Measurements from ENCODE around the gene SYP. TPM values are rescaled to one million over a fixed set of nuclear protein-coding genes. Genes with fewer than 3 reads are reported as not detected.

SYP gene
- total RNA-seq, 1 experiment from 2014 or later = not detected

DNA sequence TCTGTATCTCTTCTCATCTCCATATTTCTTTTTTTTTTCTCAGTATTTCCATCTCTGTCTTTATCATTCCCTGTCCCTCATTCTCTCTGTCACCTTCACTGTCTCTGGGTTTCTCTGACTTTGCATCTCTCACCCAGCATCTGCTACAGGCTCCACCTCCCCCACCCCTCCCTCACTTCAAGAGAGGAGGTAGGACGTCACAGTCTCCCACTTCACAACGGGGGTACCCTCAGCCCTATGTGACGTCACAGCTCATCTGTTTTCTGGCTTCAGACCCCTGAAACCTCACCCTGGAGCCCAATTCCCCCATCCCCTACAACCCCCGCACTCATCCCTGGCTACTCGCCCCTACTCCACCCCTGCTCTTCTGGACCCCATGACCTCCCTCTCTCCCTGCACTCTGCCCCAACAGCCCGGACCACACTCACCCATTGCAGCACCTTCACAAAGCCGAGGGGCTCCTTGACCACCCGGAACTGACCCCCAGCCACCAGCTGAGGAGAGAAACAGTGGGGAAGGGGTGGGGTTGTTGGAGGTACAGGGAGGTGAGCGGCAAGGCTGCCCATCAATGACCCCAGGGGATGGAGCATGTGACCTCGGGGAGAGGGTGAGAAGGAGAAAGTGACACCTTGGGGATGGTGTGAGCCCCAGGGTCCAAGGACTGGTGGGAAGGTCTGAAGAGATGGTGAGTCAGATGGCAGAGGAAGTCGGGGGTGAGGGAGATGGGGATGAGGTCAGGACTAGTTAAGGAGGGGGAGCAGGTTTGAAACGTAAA, 1.3 kb downstream of the SYP start:
- in situ Hi-C loops (cut with HindIII; ENCODE audit: low pct_unique_long_range_greater_than_20kb, low sequenced_read_pairs) = no loop called here
- DNase-seq (ENCODE audit: low read depth) = no peak

- in situ Hi-C loops (cut with HindIII; ENCODE audit: low pct_unique_long_range_greater_than_20kb, low sequenced_read_pairs) = no loop called here
- DNase-seq (ENCODE audit: low read depth) = no peak
Measured at GRCh38 chrX:49197543-49198087, 2.4 kb downstream of the SYP start.

DNA sequence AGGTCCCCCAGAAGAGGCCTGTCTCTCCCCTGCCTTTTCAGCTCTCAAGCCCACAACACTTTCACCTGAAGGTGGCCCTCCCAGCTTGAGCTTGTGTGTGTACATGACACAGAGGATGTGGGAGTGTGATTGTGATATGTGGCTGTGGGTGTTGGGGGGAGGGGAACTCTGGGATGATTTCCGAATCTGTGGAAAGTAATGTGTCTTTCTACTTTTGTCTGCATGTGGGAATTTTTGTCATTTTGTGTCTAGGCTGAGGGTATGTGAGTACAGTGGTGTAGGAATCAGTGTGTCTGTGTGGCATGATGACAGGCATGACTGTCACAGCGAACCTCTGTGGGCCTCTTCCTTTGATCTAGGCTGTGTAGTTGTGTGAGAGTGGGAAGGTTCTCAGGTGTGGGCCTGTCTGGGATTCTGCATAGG, 6.4 kb downstream of the SYP start:
- DNase-seq (ENCODE audit: low read depth) = no peak
- in situ Hi-C loops (cut with HindIII; ENCODE audit: low pct_unique_long_range_greater_than_20kb, low sequenced_read_pairs) = no loop called here

DNA sequence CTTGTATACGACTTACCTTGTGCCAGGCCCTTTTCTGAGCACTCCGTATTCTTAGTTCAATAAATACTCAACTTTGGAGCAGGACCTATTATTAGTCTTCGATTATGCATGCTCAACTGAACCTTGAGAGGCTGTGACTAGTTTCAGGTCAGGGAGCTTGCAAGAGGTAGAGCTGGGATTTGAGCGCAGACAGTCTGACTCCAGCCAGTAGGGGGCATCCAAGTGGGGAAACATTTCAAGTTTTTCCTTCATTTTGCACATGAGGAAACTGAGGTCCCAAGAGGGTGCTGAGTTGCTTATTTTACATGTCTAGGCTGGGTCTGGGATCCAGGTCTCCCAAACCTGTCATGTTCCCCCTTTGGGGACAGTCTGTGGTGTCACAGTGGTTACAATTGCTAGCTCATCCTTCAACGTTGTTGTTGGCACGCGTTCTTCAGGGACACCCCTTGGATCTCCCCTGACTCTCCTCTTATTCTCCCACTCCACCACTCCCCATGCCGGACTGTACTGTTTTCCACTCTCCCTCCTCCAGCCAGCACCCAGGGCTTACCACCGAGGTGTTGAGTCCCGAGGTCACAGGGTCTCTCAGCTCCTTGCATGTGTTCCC, 7.2 kb downstream of the SYP start:
- in situ Hi-C loops (cut with HindIII; ENCODE audit: low pct_unique_long_range_greater_than_20kb, low sequenced_read_pairs) = no loop called here

GRCh38 chrX:49191574-49192011, 8.4 kb downstream of the SYP start:
- in situ Hi-C loops (cut with HindIII; ENCODE audit: low pct_unique_long_range_greater_than_20kb, low sequenced_read_pairs) = no loop called here
- no peak for DNase-seq (ENCODE audit: low read depth)

More for the DNA sequence above, 7.2 kb downstream of the SYP start:
- no peak for DNase-seq (ENCODE audit: low read depth)

DNA sequence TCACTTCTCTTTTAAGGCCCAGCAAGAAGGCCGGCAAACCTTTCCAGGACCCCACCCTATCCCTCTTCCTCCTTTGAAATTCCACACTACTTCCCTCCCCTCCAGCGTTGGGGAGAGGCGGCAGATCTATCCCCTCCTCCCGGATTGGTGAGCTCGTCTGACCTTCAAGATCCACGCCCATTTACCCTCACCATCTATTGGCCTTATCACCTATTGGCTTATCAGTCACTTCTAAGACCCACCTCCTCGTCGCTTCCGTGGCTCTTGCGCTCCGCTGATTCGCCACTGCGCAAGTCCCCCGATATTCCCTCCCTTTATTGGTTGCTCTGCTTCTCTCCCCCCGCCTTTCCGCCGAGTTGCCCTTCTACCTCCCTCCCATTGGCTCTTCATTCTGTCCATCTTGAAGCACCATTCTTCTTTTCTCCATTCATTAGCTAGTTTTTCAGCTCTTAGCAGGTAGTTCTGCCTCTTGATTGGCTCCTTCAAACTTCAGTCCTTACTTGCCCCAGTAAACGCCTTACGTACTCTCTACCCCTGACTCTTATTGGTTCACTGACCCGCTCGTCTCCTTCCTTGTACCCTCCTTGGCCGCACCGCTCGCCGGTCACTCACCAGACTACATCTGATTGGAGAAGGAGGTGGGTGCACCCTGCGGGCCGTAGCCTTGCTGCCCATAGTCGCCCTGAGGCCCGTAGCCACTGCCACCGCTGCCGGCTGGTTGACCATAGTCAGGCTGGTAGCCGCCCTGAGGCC, 9.0 kb downstream of the SYP start:
- in situ Hi-C loops (cut with HindIII; ENCODE audit: low pct_unique_long_range_greater_than_20kb, low sequenced_read_pairs) = no loop called here

DNA sequence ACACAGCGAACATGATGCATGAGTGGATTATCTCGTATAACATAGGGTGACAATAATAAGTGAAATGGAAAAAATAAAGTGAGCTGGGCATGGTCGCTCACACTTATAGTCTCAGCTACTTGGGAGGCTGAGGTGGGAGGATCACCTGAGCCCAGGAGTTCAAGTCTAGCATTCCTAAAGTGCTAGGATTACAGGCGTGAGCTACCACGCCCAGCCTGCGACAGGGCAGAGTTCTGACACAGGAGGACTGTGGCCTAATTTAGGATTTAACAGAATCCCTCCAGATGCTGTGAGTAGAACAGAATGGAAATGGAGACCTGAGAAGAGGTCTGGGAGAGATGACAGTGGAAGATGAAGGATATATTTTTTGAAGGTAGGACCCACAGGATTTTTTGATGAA, 10.4 kb downstream of the SYP start:
- in situ Hi-C loops (cut with HindIII; ENCODE audit: low pct_unique_long_range_greater_than_20kb, low sequenced_read_pairs) = no loop called here
- DNase-seq (ENCODE audit: low read depth) = no peak

More for the DNA sequence above, 9.0 kb downstream of the SYP start:
- DNase-seq (ENCODE audit: low read depth) = peak; percentile 100

DNA sequence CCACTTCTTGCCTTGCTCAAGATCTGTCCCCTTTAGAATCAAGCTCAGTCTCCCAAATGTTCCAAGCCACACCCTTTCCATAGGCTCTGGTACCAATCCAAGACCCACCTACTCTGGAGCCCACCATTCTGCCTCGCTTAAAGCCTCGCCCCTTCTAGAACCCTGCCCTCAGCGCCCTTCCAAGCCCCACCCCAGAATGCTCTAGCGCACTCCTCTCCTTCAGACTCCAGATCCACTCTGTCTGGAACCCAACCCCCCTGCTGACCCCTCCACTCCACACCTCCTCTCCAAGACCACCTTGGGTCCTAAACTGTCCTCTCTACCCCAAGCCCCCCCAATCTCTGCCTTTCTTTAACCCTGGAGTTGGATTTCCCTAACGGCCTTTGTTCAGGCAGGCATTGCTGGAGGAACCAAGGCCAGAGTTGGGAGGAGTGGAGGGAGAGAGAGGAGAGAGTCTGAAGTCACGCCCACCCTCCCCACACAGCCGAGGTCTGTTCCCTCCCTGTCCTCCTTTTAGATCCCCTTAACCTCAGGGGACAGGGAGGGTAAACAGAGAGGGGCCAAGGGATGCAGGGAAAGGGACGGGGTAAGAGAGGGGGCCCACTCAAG, 11.4 kb downstream of the SYP start:
- DNase-seq (ENCODE audit: low read depth) = no peak
- in situ Hi-C loops (cut with HindIII; ENCODE audit: low pct_unique_long_range_greater_than_20kb, low sequenced_read_pairs) = no loop called here

GRCh38 chrX:49187526-49187925, 12.5 kb downstream of the SYP start:
- in situ Hi-C loops (cut with HindIII; ENCODE audit: low pct_unique_long_range_greater_than_20kb, low sequenced_read_pairs) = no loop called here
- DNase-seq (ENCODE audit: low read depth) = no peak

- DNase-seq (ENCODE audit: low read depth) = no peak
- in situ Hi-C loops (cut with HindIII; ENCODE audit: low pct_unique_long_range_greater_than_20kb, low sequenced_read_pairs) = no loop called here
Measured at GRCh38 chrX:49187028-49187394, 13.0 kb downstream of the SYP start.

- in situ Hi-C loops (cut with HindIII; ENCODE audit: low pct_unique_long_range_greater_than_20kb, low sequenced_read_pairs) = no loop called here
- peak; percentile 65 for DNase-seq (ENCODE audit: low read depth)
Measured at GRCh38 chrX:49186125-49187027, 13.6 kb downstream of the SYP start, which contains the start of gene PRICKLE3. Gene PRICKLE3, minus strand, starts transcription at chrX:49186373. Its CDS starts 76 bp downstream, at chrX:49186297.

DNA sequence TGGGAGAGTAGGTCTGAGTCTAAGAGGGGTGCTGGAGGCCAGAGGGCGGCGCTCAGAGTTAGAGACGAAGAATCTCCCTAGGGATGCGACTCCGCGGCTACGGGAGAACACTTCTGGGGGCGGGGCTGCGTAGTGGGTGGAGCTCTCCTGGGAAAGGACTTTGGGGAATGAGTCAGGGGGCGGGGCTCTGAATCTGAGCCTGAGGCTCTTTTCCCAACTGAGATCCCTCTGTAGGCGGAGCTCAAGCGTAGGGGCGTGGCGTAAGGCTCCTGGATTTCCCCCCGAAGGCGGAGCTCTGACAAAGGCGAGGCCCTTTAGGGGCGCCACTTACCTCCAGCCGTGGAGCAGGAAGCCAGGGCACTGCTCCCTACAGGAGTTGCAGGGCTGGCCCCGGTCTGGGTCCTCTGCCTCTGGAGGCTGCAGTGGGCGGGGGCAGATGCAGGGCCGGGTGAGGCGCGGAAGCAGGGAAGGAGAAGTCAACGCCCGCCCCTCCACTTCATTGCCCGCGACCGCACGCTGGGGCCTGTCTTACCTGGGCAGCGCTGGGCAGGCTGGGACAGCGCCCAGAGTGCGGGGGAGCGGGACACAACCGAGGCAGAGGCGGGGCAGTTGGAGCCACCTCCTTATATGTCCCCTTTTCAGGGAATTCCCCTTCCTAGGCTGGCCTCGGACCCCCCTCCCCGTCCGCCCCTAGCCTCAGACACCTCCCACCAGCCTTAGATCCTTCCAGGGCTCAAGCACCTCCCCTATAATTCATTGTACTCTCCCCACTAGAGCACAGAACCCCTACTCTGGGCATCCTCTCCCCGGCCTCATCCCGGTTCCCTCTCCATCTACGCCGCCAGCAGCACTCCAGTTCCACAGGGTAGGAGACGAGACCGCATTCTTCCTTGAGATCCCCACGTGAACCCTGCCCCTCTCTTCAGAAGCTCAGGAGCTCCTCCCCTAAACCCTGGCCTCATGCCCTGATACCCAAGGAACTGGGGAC, 15.4 kb downstream of the SYP start:
- in situ Hi-C loops (cut with HindIII; ENCODE audit: low pct_unique_long_range_greater_than_20kb, low sequenced_read_pairs) = no loop called here
- DNase-seq (ENCODE audit: low read depth) = peak; percentile 94

- in situ Hi-C loops (cut with HindIII; ENCODE audit: low pct_unique_long_range_greater_than_20kb, low sequenced_read_pairs) = no loop called here
- no peak for DNase-seq (ENCODE audit: low read depth)
Measured at GRCh38 chrX:49183701-49184281, 16.2 kb downstream of the SYP start.

GRCh38 chrX:49179358-49179757, 20.6 kb downstream of the SYP start:
- DNase-seq (ENCODE audit: low read depth) = no peak
- in situ Hi-C loops (cut with HindIII; ENCODE audit: low pct_unique_long_range_greater_than_20kb, low sequenced_read_pairs) = no loop called here

DNA sequence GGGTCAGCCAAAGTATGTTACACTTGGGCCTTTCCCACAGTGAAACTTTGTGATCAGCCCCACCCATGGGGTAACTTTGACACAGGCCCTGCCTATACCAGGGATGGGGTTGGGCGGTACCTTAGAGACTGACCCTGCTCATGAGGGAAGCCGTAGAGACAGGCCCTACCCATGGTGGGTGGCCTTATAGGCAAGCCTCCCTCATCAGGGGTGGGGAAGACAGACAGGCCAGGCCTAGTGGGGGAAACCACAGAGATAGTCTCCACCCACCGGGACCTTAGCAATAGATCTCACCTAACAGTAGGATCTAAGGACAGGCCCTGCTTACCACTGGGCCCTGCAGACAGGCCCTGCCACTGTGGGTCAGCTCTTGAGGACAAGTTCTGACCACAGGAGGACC, 21.5 kb downstream of the SYP start:
- no peak for DNase-seq (ENCODE audit: low read depth)
- in situ Hi-C loops (cut with HindIII; ENCODE audit: low pct_unique_long_range_greater_than_20kb, low sequenced_read_pairs) = no loop called here

- in situ Hi-C loops (cut with HindIII; ENCODE audit: low pct_unique_long_range_greater_than_20kb, low sequenced_read_pairs) = no loop called here
- no peak for DNase-seq (ENCODE audit: low read depth)
Measured at GRCh38 chrX:49177873-49178480, 22.0 kb downstream of the SYP start.

Measured in Caki2 (cell line).